IMR-90 (cell line): ENCODE data around the gene MAP3K5. TPM values are rescaled to one million over a fixed set of nuclear protein-coding genes. Genes with fewer than 3 reads are reported as not detected.

Experiments
- ATAC-seq: fragments of 200-7000 bp; cut with Tn5 transposase; 2 replicates; pipeline ENCODE4 v1.9.1; 2020; ENCODE audit warnings: low read depth, mild to moderate bottlenecking, moderate library complexity
- BruUV-seq: library from RNA; stranded (reverse); fragments of 400-500 nt; replicated peaks from 2 replicates; lab custom pipeline; 2021; lab: Mats Ljungman, UMichigan
- CTCF ChIA-PET: fragments of 300-600 bp; formaldehyde crosslinking; extraction: SDS; loops from one replicate; lab custom pipeline; 2021; ENCODE audit warnings: antibody characterized with exemption; lab: Yijun Ruan, JAX
- POLR2A ChIA-PET: fragments of 300-600 bp; sonication (Branson Sonifier 250); formaldehyde crosslinking; loops from one replicate; lab custom pipeline; 2022; ENCODE audit warnings: antibody characterized with exemption; ENCODE audit not compliant: unreplicated experiment; lab: Charles Lee
- DNase-seq: peaks from one replicate; pipeline ENCODE4 v3.0.0; 2013
- H2AFZ ChIP-seq: replicated peaks from 2 replicates; pipeline ENCODE3; 2013; ENCODE audit warnings: low read length, mild to moderate bottlenecking; ENCODE audit not compliant: poor library complexity
- H2AK5ac ChIP-seq: 2 replicates; pipeline ENCODE4 v1.6.1; 2013; ENCODE audit warnings: low read depth, low read length, inconsistent platforms
- H2AK9ac ChIP-seq: replicated peaks from 2 replicates; pipeline ENCODE3; 2013; ENCODE audit warnings: mild to moderate bottlenecking, low read depth, low read length, moderate library complexity; ENCODE audit not compliant: poor library complexity
- H2BK120ac ChIP-seq: 2 replicates; pipeline ENCODE4 v1.6.1; 2013; ENCODE audit warnings: low read depth, low read length, inconsistent platforms
- H2BK15ac ChIP-seq: 3 replicates; pipeline ENCODE4 v1.6.1; 2013; ENCODE audit warnings: low read depth, low read length, inconsistent platforms
- H2BK20ac ChIP-seq: 2 replicates; pipeline ENCODE4 v1.6.1; 2013; ENCODE audit warnings: low read depth, mild to moderate bottlenecking, inconsistent platforms, low read length, moderate library complexity
- H2BK5ac ChIP-seq: 2 replicates; pipeline ENCODE4 v1.6.1; 2013; ENCODE audit warnings: mild to moderate bottlenecking, low read depth, low read length, inconsistent platforms; ENCODE audit not compliant: poor library complexity, severe bottlenecking
- H3K14ac ChIP-seq: replicated peaks from 2 replicates; pipeline ENCODE4 v1.6.1; 2013; ENCODE audit warnings: low read depth, low read length, inconsistent platforms
- H3K18ac ChIP-seq: 2 replicates; pipeline ENCODE4 v1.6.1; 2013; ENCODE audit warnings: low read depth, low read length, control low read depth
- H3K23ac ChIP-seq: 2 replicates; pipeline ENCODE4 v1.6.1; 2013; ENCODE audit warnings: low read depth, low read length, inconsistent platforms
- H3K27ac ChIP-seq: 2 replicates; pipeline ENCODE4 v1.5.1; 2013; ENCODE audit warnings: mild to moderate bottlenecking, control low read depth, low read length; ENCODE audit not compliant: insufficient read depth
- H3K27me3 ChIP-seq: 2 replicates; pipeline ENCODE4 v1.6.1; 2013; ENCODE audit warnings: low read length; ENCODE audit not compliant: control insufficient read depth, insufficient read depth
- H3K36me3 ChIP-seq: 2 replicates; pipeline ENCODE4 v1.6.1; 2013; ENCODE audit warnings: low read length, mixed read lengths; ENCODE audit not compliant: control insufficient read depth, insufficient read depth
- H3K4ac ChIP-seq: 2 replicates; pipeline ENCODE4 v1.6.1; 2013; ENCODE audit warnings: low read depth, low read length, inconsistent platforms
- H3K4me1 ChIP-seq: 2 replicates; pipeline ENCODE4 v1.6.1; 2013; ENCODE audit warnings: low read length, mixed read lengths; ENCODE audit not compliant: control insufficient read depth, insufficient read depth
- H3K4me2 ChIP-seq: 2 replicates; pipeline ENCODE4 v1.6.1; 2013; ENCODE audit warnings: low read depth, mild to moderate bottlenecking, control low read depth, low read length, moderate library complexity
- H3K4me3 ChIP-seq: 2 replicates; pipeline ENCODE4 v1.5.1; 2013; ENCODE audit warnings: low read depth, mild to moderate bottlenecking, control low read depth, low read length, moderate library complexity; ENCODE audit not compliant: insufficient read depth
- H3K56ac ChIP-seq: 2 replicates; pipeline ENCODE4 v1.6.1; 2013; ENCODE audit warnings: low read length, inconsistent platforms; ENCODE audit not compliant: insufficient read depth; ENCODE audit errors: extremely low read depth
- H3K79me1 ChIP-seq, 2 experiments: 2 replicates each; pipeline ENCODE4 v1.6.1; 2013; ENCODE audit warnings: low read length in 2 of 2, inconsistent platforms in 1 of 2, low read depth in 1 of 2
- H3K9ac ChIP-seq: 2 replicates; pipeline ENCODE4 v1.6.1; 2013; ENCODE audit warnings: low read depth, low read length, control low read depth
- H3K9me1 ChIP-seq: 2 replicates; pipeline ENCODE4 v1.6.1; 2013; ENCODE audit warnings: low read length, inconsistent platforms; ENCODE audit not compliant: insufficient read depth
- H3K9me3 ChIP-seq: 2 replicates; pipeline ENCODE4 v1.6.1; 2013; ENCODE audit warnings: low read length; ENCODE audit not compliant: control insufficient read depth, insufficient read depth
- H4K20me1 ChIP-seq: 2 replicates; pipeline ENCODE4 v1.6.1; 2013; ENCODE audit warnings: low read length, inconsistent platforms; ENCODE audit not compliant: insufficient read depth
- H4K5ac ChIP-seq: 2 replicates; pipeline ENCODE4 v1.6.1; 2013; ENCODE audit warnings: mild to moderate bottlenecking, low read depth, low read length, control low read depth
- H4K8ac ChIP-seq, 2 experiments: 2 replicates each; pipeline ENCODE4 v1.6.1; 2013; ENCODE audit warnings: low read depth in 2 of 2, low read length in 2 of 2, control low read depth in 1 of 2, inconsistent platforms in 1 of 2
- H4K91ac ChIP-seq: 2 replicates; pipeline ENCODE4 v1.6.1; 2013; ENCODE audit warnings: low read depth, low read length, inconsistent platforms; ENCODE audit not compliant: insufficient read depth
- BHLHE40 ChIP-seq: fragments of 150-350 bp; IDR thresholded peaks from 2 replicates; pipeline ENCODE4 v1.6.1; 2016; ENCODE audit warnings: mild to moderate bottlenecking, low read depth, low read length
- CEBPB ChIP-seq: IDR thresholded peaks from 2 replicates; pipeline ENCODE4 v1.6.1; 2012; ENCODE audit warnings: low read depth, low read length, improper control_type of control experiment
- CHD1 ChIP-seq: IDR thresholded peaks from 2 replicates; pipeline ENCODE4 v1.6.1; 2012; ENCODE audit warnings: low read depth, low read length, improper control_type of control experiment
- FOS ChIP-seq: fragments of 150-350 bp; IDR thresholded peaks from 2 replicates; pipeline ENCODE4 v1.6.1; 2016; ENCODE audit warnings: low read depth, low read length
- MAFK ChIP-seq: IDR thresholded peaks from 2 replicates; pipeline ENCODE4 v1.6.1; 2012; ENCODE audit warnings: low read depth, low read length, improper control_type of control experiment
- MAZ ChIP-seq: IDR thresholded peaks from 2 replicates; pipeline ENCODE4 v1.6.1; 2012; ENCODE audit warnings: low read depth, mild to moderate bottlenecking, low read length, improper control_type of control experiment, moderate library complexity, borderline replicate concordance
- MXI1 ChIP-seq: IDR thresholded peaks from 2 replicates; pipeline ENCODE4 v1.6.1; 2012; ENCODE audit warnings: low read depth, mild to moderate bottlenecking, low read length, moderate library complexity, borderline replicate concordance
- NFE2L2 ChIP-seq: fragments of 150-350 bp; IDR thresholded peaks from 2 replicates; pipeline ENCODE4 v1.6.1; 2016; ENCODE audit warnings: low read depth, mild to moderate bottlenecking, low read length
- POLR2A ChIP-seq: IDR thresholded peaks from 2 replicates; pipeline ENCODE4 v1.6.1; 2012; ENCODE audit warnings: mild to moderate bottlenecking, low read depth, low read length
- RAD21 ChIP-seq: IDR thresholded peaks from 2 replicates; pipeline ENCODE4 v1.6.1; 2012; ENCODE audit warnings: low read length, improper control_type of control experiment
- RCOR1 ChIP-seq: IDR thresholded peaks from 2 replicates; pipeline ENCODE4 v1.6.1; 2012; ENCODE audit warnings: mild to moderate bottlenecking, low read length, improper control_type of control experiment; ENCODE audit not compliant: insufficient replicate concordance
- RFX5 ChIP-seq: IDR thresholded peaks from 2 replicates; pipeline ENCODE4 v1.8.0; 2012; ENCODE audit warnings: low read depth, mild to moderate bottlenecking, low read length, moderate library complexity
- SMC3 ChIP-seq: fragments of 150-350 bp; IDR thresholded peaks from 2 replicates; pipeline ENCODE4 v1.6.1; 2016; ENCODE audit warnings: low read depth, mild to moderate bottlenecking, antibody characterized with exemption, low read length, moderate library complexity
- WGBS, 2 experiments: methylation state at CpG; one replicate each; pipeline versions ENCODE4 v1.1.5 to v1.1.7; 2013; ENCODE audit warnings: missing lambda C conversion rate in 2 of 2; ENCODE audit not compliant: insufficient read length in 1 of 2; ENCODE audit errors: extremely low coverage in 2 of 2; 5-methylcytosine and 5-hydroxymethylcytosine counted together
- dilution Hi-C: fragments of 300-500 bp; cut with HindIII; formaldehyde crosslinking; loops from one replicate; pipeline ENCODE4 v1.14.3; 2018; ENCODE audit warnings: low sequenced_read_pairs; ENCODE audit not compliant: unreplicated experiment
- in situ Hi-C: fragments of 300-500 bp; cut with MboI; formaldehyde crosslinking; loops from 3 replicates; pipeline ENCODE4 v1.14.3; 2019; ENCODE audit warnings: low sequenced_read_pairs, inconsistent platforms, mixed read lengths
- intact Hi-C: fragments of 100-400 bp; cut with micrococcal nuclease; formaldehyde crosslinking; loops from 2 replicates; pipeline ENCODE4 v1.10.0; 2022
- polyA plus RNA-seq, 3 experiments: library from polyadenylated mRNA; depleted of rRNA; stranded (reverse); fragments of >200 nt; gene quantifications; 2 replicates each; pipeline ENCODE4 v1.2.3, GENCODE V29; 2012; ENCODE audit warnings: low replicate concordance in 1 of 3
- total RNA-seq: library from RNA; depleted of rRNA; stranded (reverse); fragments of >200 nt; gene quantifications from 2 replicates; pipeline ENCODE4 v1.2.3, GENCODE V29; 2012
- TF ChIP-seq, protein P1 (sequence below): fragments of 150-350 bp; IDR thresholded peaks from 2 replicates; pipeline ENCODE4 v1.6.1; 2017; ENCODE audit warnings: mild to moderate bottlenecking, antibody characterized with exemption, low read length, low read depth
- TF ChIP-seq, protein P2 (sequence below): conservative IDR thresholded peaks from 2 replicates; pipeline ENCODE4 v1.5.1; 2012; ENCODE audit warnings: mild to moderate bottlenecking, low read depth, low read length, improper control_type of control experiment
- TF ChIP-seq, protein P3 (sequence below): fragments of 150-350 bp; IDR thresholded peaks from 2 replicates; pipeline ENCODE4 v1.6.1; 2016; ENCODE audit warnings: low read depth, mild to moderate bottlenecking, low read length, moderate library complexity, borderline replicate concordance

MAP3K5 gene
- total and polyA plus RNA-seq, 2 of the 4 experiments (the other 2 are of a cell fraction) = 5.4 to 17.6 TPM

DNA sequence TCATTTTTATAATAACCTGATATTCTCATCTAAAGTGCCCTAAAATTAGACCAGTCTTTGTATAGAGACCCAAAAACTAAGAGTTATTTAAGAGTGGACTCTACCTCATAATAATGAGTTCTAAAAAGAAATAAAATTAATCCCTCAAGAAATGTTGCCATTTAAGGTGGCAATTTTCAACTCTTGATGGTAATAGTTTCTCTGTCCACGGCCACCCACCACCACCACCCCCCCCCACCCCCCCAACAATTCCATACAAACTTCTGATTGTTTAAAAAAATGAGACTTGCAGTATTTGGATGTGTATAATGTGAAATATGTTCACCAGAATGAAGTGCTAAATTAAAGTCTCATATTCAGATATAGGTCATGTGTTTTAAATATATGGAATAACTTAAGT, 244.4 kb downstream of the MAP3K5 start:
- no peaks in the 10 kb centered on the region for H4K20me1 ChIP-seq
- H3K4me1 ChIP-seq = peaks cover 3% of the 10 kb centered on the region; the same call in 1 of the 2 replicates
- no peaks in the 10 kb centered on the region for H3K79me1 ChIP-seq
- no peak overlapping the region for H3K4me3 ChIP-seq
- intact Hi-C loops (loop anchor here (5.0 to 10.0 kb wide), 4 partner anchors 193 to 1096 kb away; partner anchors contain the start of gene MTFR2), dilution Hi-C loops (no loop called here), in situ Hi-C loops (loop anchor here (25.0 kb wide), 1 partner anchor 1086 kb away; no protein-coding TSS in a partner anchor)
- no peak overlapping the region for H4K5ac ChIP-seq
- DNase-seq = no peak
- H2BK5ac ChIP-seq = no peak overlapping the region
- no peak for ATAC-seq
- H4K91ac ChIP-seq = no peak overlapping the region
- no peak overlapping the region for H4K8ac ChIP-seq
- H2BK120ac ChIP-seq = no peak overlapping the region
- POLR2A ChIA-PET = no interaction called here
- H2BK15ac ChIP-seq = no peak overlapping the region
- no peaks in the 10 kb centered on the region for H3K9me1 ChIP-seq
- no peaks in the 10 kb centered on the region for H3K36me3 ChIP-seq
- no peak overlapping the region for H2BK20ac ChIP-seq
- no TSS peak for BruUV-seq
- no CpG with 5 or more reads among the region's 1 CpG for WGBS, 2 experiments
- H2AK5ac ChIP-seq = no peak overlapping the region
- no peak overlapping the region for H3K4me2 ChIP-seq
- no peak overlapping the region for H3K4ac ChIP-seq
- H3K14ac ChIP-seq = no peak overlapping the region
- no peak overlapping the region for H2AFZ ChIP-seq
- H3K27me3 ChIP-seq = peaks cover 42% of the 10 kb centered on the region
- H3K9me3 ChIP-seq = no peaks in the 10 kb centered on the region
- no peak overlapping the region for H3K9ac ChIP-seq
- TF ChIP-seq RFX5 (no peak), NFE2L2 (no peak), CHD1 (no peak), POLR2A (no peak), MAZ (no peak), BHLHE40 (no peak), CEBPB (no peak), RCOR1 (no peak), MAFK (no peak), MXI1 (no peak), RAD21 (no peak), FOS (no peak), SMC3 (no peak)
- TF ChIP-seq, protein P1, sequence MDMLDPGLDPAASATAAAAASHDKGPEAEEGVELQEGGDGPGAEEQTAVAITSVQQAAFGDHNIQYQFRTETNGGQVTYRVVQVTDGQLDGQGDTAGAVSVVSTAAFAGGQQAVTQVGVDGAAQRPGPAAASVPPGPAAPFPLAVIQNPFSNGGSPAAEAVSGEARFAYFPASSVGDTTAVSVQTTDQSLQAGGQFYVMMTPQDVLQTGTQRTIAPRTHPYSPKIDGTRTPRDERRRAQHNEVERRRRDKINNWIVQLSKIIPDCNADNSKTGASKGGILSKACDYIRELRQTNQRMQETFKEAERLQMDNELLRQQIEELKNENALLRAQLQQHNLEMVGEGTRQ = no peak
- TF ChIP-seq, protein P2, sequence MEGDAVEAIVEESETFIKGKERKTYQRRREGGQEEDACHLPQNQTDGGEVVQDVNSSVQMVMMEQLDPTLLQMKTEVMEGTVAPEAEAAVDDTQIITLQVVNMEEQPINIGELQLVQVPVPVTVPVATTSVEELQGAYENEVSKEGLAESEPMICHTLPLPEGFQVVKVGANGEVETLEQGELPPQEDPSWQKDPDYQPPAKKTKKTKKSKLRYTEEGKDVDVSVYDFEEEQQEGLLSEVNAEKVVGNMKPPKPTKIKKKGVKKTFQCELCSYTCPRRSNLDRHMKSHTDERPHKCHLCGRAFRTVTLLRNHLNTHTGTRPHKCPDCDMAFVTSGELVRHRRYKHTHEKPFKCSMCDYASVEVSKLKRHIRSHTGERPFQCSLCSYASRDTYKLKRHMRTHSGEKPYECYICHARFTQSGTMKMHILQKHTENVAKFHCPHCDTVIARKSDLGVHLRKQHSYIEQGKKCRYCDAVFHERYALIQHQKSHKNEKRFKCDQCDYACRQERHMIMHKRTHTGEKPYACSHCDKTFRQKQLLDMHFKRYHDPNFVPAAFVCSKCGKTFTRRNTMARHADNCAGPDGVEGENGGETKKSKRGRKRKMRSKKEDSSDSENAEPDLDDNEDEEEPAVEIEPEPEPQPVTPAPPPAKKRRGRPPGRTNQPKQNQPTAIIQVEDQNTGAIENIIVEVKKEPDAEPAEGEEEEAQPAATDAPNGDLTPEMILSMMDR = no peak
- TF ChIP-seq, protein P3, sequence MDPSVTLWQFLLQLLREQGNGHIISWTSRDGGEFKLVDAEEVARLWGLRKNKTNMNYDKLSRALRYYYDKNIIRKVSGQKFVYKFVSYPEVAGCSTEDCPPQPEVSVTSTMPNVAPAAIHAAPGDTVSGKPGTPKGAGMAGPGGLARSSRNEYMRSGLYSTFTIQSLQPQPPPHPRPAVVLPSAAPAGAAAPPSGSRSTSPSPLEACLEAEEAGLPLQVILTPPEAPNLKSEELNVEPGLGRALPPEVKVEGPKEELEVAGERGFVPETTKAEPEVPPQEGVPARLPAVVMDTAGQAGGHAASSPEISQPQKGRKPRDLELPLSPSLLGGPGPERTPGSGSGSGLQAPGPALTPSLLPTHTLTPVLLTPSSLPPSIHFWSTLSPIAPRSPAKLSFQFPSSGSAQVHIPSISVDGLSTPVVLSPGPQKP = no peak
- H3K18ac ChIP-seq = no peak overlapping the region
- no peak overlapping the region for H2AK9ac ChIP-seq
- no peak overlapping the region for H3K27ac ChIP-seq
- H3K23ac ChIP-seq = no peak overlapping the region
- CTCF ChIA-PET = interaction anchor here (0.6 to 1.3 kb wide), 7 partner anchors 8 to 297 kb away, joined by 3 to 7 read pairs (median 3); no protein-coding TSS in a partner anchor
- H3K56ac ChIP-seq = no peak overlapping the region
